Endothelial cell of umbilical vein (primary cell): Measurements from ENCODE around the gene TMEM203. TPM values are rescaled to one million over a fixed set of nuclear protein-coding genes. Genes with fewer than 3 reads are reported as not detected.

Experiments
- BruUV-seq: library from RNA; stranded (reverse); fragments of 400-500 nt; replicated peaks from 2 replicates; lab custom pipeline; 2021; lab: Mats Ljungman, UMichigan
- CTCF ChIA-PET: fragments of 300-600, 350-600 bp; sonication (Branson Sonifier 250); formaldehyde crosslinking; loops from one replicate; lab custom pipeline; 2021; ENCODE audit warnings: antibody characterized with exemption, inconsistent platforms; lab: Charles Lee
- POLR2A ChIA-PET: fragments of 300-600, 350-600 bp; sonication (Branson Sonifier 250); formaldehyde crosslinking; loops from one replicate; lab custom pipeline; 2021; ENCODE audit warnings: antibody characterized with exemption, inconsistent platforms; lab: Charles Lee
- DNase-seq: peaks from one replicate; pipeline ENCODE4 v3.0.0-alpha.2; 2011; ENCODE audit warnings: low read depth, low spot score
- FAIRE-seq: peaks from 2 replicates; lab custom pipeline; 2011; peaks lifted over from hg19 to GRCh38; lab: Jason Lieb, UNC
- H2AFZ ChIP-seq: 2 replicates; pipeline ENCODE4 v1.6.0; 2012; ENCODE audit warnings: low read depth, low read length, control low read depth, inconsistent platforms
- H3K27ac ChIP-seq: 2 replicates; pipeline ENCODE4 v1.5.1; 2011; ENCODE audit warnings: low read depth, mild to moderate bottlenecking, control low read depth, low read length, moderate library complexity; ENCODE audit not compliant: insufficient read depth
- H3K27me3 ChIP-seq, 2 experiments: 2 replicates each; pipeline versions ENCODE4 v1.6.0 to v1.6.1; 2011; ENCODE audit warnings: low read length in 2 of 2, mixed read lengths in 1 of 2; ENCODE audit not compliant: control insufficient read depth in 2 of 2, insufficient read depth in 2 of 2
- H3K36me3 ChIP-seq, 2 experiments: 2 replicates in 1 of 2; 3 replicates in 1 of 2; pipeline ENCODE4 v1.5.1; 2011; ENCODE audit warnings: low read length in 2 of 2, mild to moderate bottlenecking in 1 of 2, moderate library complexity in 1 of 2; ENCODE audit not compliant: control insufficient read depth in 2 of 2, insufficient read depth in 2 of 2; ENCODE audit errors: extremely low read depth in 1 of 2
- H3K4me1 ChIP-seq: 3 replicates; pipeline ENCODE4 v1.5.1; 2011; ENCODE audit warnings: mild to moderate bottlenecking, low read length; ENCODE audit not compliant: control insufficient read depth, insufficient read depth; ENCODE audit errors: extremely low read depth
- H3K4me2 ChIP-seq: 2 replicates; pipeline ENCODE4 v1.6.1; 2011; ENCODE audit warnings: low read length, control low read depth, mixed read lengths; ENCODE audit not compliant: insufficient read depth
- H3K4me3 ChIP-seq, 3 experiments: fragments of 200-600 bp in 1 of 3; sonication (generic), shearing (Covaris generic) in 1 of 3; replicated peaks in 1 of 3; 2 replicates each; pipeline ENCODE4 v1.5.1; 2011 to 2016; ENCODE audit warnings: control low read depth in 3 of 3, low read length in 3 of 3, mild to moderate bottlenecking in 2 of 3, inconsistent platforms in 1 of 3, low read depth in 1 of 3, moderate library complexity in 1 of 3; ENCODE audit not compliant: insufficient read depth in 1 of 3
- H3K79me2 ChIP-seq: 2 replicates; pipeline ENCODE4 v1.6.0; 2012; ENCODE audit warnings: low read length, inconsistent platforms; ENCODE audit not compliant: control insufficient read depth, insufficient read depth
- H3K9ac ChIP-seq: replicated peaks from 2 replicates; pipeline ENCODE3; 2011; ENCODE audit warnings: low read length, control low read depth; ENCODE audit not compliant: insufficient read depth; ENCODE audit errors: extremely low read depth
- H3K9me1 ChIP-seq: replicated peaks from 3 replicates; pipeline ENCODE4 v1.6.0; 2011; ENCODE audit warnings: mild to moderate bottlenecking, low read length; ENCODE audit not compliant: control insufficient read depth, insufficient read depth; ENCODE audit errors: extremely low read depth
- H3K9me3 ChIP-seq: replicated peaks from 2 replicates; pipeline ENCODE4 v1.5.1; 2012; ENCODE audit warnings: low read length, inconsistent platforms; ENCODE audit not compliant: control insufficient read depth, insufficient read depth
- H4K20me1 ChIP-seq: replicated peaks from 2 replicates; pipeline ENCODE3; 2011; ENCODE audit warnings: mild to moderate bottlenecking, low read length; ENCODE audit not compliant: control insufficient read depth, insufficient read depth; ENCODE audit errors: extremely low read depth
- EZH2 ChIP-seq: IDR thresholded peaks from 2 replicates; pipeline ENCODE4 v1.6.1; 2012; ENCODE audit warnings: borderline replicate concordance, low read depth, mild to moderate bottlenecking, moderate library complexity, low read length, inconsistent platforms; ENCODE audit not compliant: severe bottlenecking
- FOS ChIP-seq: IDR thresholded peaks from 2 replicates; pipeline ENCODE4 v1.6.1; 2011; ENCODE audit warnings: mild to moderate bottlenecking, low read length, moderate library complexity, borderline replicate concordance; ENCODE audit not compliant: insufficient read depth
- POLR2A ChIP-seq: IDR thresholded peaks from 2 replicates; pipeline ENCODE4 v1.6.1; 2012; ENCODE audit warnings: low read depth, mild to moderate bottlenecking, control low read depth, low read length
- POLR2AphosphoS5 ChIP-seq: IDR thresholded peaks from 2 replicates; pipeline ENCODE4 v1.6.1; 2012; ENCODE audit warnings: low read depth, mild to moderate bottlenecking, control low read depth, low read length, moderate library complexity; ENCODE audit not compliant: insufficient read depth
- dilution Hi-C: fragments of 300-500 bp; cut with MboI; formaldehyde crosslinking; loops from one replicate; pipeline ENCODE4 v1.15.0; 2019; ENCODE audit warnings: low sequenced_read_pairs; ENCODE audit not compliant: extremely low pct_ligation_motif_present
- intact Hi-C: fragments of 100-400 bp; cut with micrococcal nuclease; formaldehyde crosslinking; loops from one replicate; pipeline ENCODE4 v1.10.0; 2022
- polyA plus RNA-seq, 4 experiments: library from polyadenylated mRNA; depleted of rRNA in 3 of 4; stranded (reverse) in 3 of 4; unstranded in 1 of 4; fragments of >200 nt; gene quantifications; 2 replicates each; pipeline versions ENCODE4 v1.2.1 to v1.2.3, GENCODE V29; 2011 to 2012; ENCODE audit warnings: missing spikeins in 1 of 4
- total RNA-seq: library from RNA; stranded (reverse); gene quantifications from 2 replicates; pipeline ENCODE4 v1.2.3, GENCODE V29; 2021
- TF ChIP-seq, protein P1 (sequence below), 2 donors: IDR thresholded peaks; 1 replicate in 1 of 2; 2 replicates in 1 of 2; pipeline ENCODE4 v1.5.1; 2011; ENCODE audit warnings: low read length in 2 of 2, mild to moderate bottlenecking in 2 of 2, moderate library complexity in 2 of 2, control low read depth in 1 of 2, inconsistent platforms in 1 of 2, low read depth in 1 of 2; ENCODE audit not compliant: insufficient read depth in 1 of 2; ENCODE audit errors: extremely low read depth in 1 of 2

Gene TMEM203
- total and polyA plus RNA-seq, 2 donors (not counting 3 experiments of a cell fraction or from before 2014, with no cell fraction given) = 29.6 to 39.8 TPM

- Histone ChIP-seq H3K27ac (no peak within 1 kb of the TSS), H3K4me3 (peak within 1 kb of the TSS; percentile 41 to 94 (median 41)), H2AFZ (peak within 1 kb of the TSS; percentile 97), H4K20me1 (no peaks in the 10 kb centered on the region), H3K9me1 (no peaks in the 10 kb centered on the region), H3K4me1 (peaks cover 14% of the 10 kb centered on the region), H3K9ac (peak within 1 kb of the TSS; percentile 65), H3K27me3 (no peaks in the 10 kb centered on the region), H3K36me3 (peaks cover 2 to 5% of the 10 kb centered on the region in 2 experiments), H3K9me3 (no peaks in the 10 kb centered on the region), H3K4me2 (peak within 1 kb of the TSS; percentile 83), H3K79me2 (peaks cover 18% of the 10 kb centered on the region)
- DNase-seq = peak; percentile 75
- ChIA-PET CTCF (interaction anchor here (0.8 to 4.4 kb wide), 9 partner anchors 10 to 168 kb away, joined by 3 to 31 read pairs (median 6); partner anchors contain the start of genes EXD3, NOXA1, RNF224 and TOR4A), POLR2A (interaction anchor here (0.5 to 4.9 kb wide), 2 partner anchors 12 to 230 kb away, joined by 3 to 66 read pairs; partner anchors contain the start of gene TUBB4B)
- BruUV-seq = no TSS peak
- dilution Hi-C loops = no loop called here
- peak; percentile 78 for FAIRE-seq
- TF ChIP-seq POLR2AphosphoS5 = peak; percentile 85
- TF ChIP-seq FOS = no peak
- no peak for TF ChIP-seq EZH2
- TF ChIP-seq POLR2A = peak; percentile 85
- TF ChIP-seq, protein P1, sequence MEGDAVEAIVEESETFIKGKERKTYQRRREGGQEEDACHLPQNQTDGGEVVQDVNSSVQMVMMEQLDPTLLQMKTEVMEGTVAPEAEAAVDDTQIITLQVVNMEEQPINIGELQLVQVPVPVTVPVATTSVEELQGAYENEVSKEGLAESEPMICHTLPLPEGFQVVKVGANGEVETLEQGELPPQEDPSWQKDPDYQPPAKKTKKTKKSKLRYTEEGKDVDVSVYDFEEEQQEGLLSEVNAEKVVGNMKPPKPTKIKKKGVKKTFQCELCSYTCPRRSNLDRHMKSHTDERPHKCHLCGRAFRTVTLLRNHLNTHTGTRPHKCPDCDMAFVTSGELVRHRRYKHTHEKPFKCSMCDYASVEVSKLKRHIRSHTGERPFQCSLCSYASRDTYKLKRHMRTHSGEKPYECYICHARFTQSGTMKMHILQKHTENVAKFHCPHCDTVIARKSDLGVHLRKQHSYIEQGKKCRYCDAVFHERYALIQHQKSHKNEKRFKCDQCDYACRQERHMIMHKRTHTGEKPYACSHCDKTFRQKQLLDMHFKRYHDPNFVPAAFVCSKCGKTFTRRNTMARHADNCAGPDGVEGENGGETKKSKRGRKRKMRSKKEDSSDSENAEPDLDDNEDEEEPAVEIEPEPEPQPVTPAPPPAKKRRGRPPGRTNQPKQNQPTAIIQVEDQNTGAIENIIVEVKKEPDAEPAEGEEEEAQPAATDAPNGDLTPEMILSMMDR (IDR thresholded peaks at IDR 0.05; ENCODE audit: extremely low read depth in 1 of 2, insufficient read depth in 1 of 2, low read depth in 1 of 2, low read length in 2 of 2) = no peak
- intact Hi-C loops = loop anchor here (1.0 to 2.0 kb wide), 3 partner anchors 14 to 22 kb away; partner anchors contain the start of gene TOR4A
Measured at GRCh38 chr9:137254624-137255447, 49.4 kb upstream of the TMEM203 start, which contains the start of gene NELFB. Gene NELFB, plus strand, starts transcription at chr9:137255327.
